Stimulated activated CD4-positive, alpha-beta T cell treated with anti-CD3 and anti-CD28 coated beads, Interleukin-4, amount 100 ng/mL, for 1 hour (primary cell): Measurements from ENCODE around the gene UBXN7.
"Not testable (repeated sequence)": the region's sequence is repeated elsewhere in the genome, so short reads cannot be mapped to it uniquely, and the experiment has no call there.

ENCODE experiments used
- DNase-seq: peaks from one replicate; pipeline ENCODE4 v3.0.0-alpha.2; 2020

UBXN7 gene

DNA sequence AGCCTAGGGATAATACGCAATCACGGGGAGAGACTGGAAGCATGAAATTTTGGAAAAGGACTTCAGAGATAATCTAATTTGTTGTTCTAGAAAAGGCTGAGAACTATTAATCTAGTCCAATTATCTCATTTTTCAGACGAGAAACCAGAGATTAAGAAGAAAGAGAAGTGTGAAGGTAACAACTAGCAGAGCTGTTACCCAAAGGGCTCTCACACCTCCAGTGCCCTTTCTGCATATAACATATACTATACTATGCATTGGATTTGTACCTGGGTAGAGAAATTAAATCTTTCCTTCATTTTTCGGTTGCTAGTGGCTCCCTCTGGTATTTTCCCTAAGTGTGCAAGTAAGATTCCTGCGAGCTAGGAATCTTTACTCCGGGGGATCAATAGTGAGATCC lies 80.7 kb downstream of the UBXN7 start:
- DNase-seq: no peak

DNA sequence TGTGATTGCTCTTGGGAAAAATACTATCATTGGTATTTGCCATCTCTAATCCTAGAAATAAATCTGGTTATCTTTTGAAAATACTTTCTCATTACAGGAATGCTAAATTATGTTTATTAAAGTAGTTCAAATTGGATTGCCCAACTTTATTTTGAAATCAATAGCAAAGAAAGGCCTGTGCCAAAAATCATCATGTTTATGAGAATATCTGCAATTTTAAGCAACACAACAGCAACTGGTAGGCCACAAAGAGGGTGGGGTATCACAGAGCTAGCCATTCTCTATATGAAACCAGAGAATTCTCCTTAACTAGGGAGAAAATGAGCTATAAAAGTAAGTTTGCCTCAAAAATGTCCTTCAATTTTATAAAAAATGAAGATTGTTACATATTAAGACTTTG lies 82.2 kb downstream of the UBXN7 start:
- no peak for DNase-seq

DNA sequence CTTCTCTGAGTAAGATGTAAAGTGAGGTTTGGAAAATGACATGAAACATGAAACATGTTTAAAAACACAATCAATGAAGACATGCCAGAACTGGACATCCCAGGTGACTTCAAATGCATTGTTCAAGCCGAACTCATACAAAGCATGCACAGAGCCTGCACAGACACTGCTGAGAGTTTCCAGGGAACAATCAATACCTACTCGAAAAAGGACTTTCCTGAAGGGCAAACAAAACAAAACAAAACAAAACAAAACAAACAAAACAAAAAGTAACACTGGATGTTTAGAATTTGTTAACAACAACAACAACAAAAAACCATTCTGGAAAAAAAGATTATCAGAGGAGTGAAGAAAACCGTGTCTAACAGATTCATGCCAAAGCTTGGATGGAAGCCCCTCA lies 83.5 kb downstream of the UBXN7 start:
- DNase-seq: no peak

DNA sequence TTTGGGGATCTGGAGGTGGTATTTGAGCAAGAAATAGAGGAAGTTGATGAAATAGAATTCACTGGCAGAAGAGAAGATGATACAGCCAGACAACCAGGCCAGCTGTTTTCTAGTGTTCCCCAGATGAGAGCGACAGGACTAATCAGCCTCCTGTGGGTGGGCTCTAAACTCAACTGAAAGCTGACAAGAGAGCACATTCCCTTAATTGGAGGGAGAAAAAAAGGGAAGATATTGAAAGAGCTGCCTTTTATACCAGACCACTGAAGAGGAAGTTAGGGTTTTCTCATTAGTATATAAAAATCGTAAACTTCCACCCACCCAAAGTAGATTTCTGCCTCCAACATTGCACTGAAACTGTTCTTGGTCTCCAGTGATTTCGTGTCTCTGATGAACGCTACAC lies 87.6 kb downstream of the UBXN7 start:
- DNase-seq: no peak

DNA sequence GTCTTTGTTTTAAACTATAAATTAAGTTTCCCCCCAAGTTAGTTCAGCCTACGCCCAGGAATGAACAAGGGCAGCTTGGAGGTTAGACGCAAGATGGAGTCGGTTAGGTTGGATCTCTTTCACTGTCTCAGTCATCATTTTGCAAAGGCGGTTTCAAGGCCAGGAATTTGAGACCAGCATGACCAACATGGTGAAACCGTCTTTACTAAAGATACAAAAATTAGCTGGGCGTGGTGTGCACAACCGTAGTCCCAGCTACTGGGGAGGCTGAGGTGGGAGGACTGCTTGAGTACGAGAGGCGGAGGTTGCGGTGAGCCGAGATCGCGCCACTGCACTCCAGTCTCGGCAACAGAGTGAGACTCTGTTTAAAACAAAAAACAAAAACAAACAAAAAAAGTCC lies 88.3 kb downstream of the UBXN7 start:
- DNase-seq: not testable (repeated sequence)

DNA sequence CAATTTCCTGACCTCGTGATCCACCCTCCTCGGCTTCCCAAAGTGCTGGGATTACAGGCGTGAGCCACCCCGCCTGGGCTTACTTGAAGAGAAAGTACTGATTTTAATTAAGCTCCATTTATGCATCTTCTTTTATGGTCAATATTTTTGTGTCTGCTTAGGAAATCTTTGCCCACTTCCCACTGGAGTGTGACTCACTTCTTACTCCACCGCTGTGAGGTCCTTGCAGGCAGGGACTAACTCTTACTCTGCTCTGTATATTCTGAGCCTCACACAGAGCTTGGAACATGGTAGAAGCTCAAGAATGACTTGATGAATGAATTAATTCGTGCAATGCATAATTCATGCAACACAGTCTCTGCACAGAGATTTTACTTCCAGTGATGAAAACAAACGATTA lies 91.1 kb downstream of the UBXN7 start:
- DNase-seq: no peak

DNA sequence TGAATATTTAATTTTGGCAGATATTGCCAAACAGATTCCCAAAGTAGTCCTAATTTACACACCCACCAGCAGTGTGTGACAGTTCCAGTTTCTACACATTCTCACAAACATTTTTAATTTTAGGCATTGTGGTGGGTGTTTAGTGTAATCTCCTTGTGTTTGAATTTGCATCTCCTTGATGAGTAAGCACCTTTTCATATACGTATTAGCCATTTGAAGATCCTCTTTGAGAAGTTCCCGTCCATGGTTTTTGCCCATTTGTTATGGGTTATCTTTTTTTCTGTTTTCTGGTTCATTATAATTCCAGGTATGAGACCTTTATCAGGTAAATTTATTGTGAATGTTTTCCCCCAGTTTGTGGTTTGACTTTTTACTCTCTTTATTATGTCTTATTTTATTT lies 91.8 kb downstream of the UBXN7 start:
- DNase-seq: no peak

DNA sequence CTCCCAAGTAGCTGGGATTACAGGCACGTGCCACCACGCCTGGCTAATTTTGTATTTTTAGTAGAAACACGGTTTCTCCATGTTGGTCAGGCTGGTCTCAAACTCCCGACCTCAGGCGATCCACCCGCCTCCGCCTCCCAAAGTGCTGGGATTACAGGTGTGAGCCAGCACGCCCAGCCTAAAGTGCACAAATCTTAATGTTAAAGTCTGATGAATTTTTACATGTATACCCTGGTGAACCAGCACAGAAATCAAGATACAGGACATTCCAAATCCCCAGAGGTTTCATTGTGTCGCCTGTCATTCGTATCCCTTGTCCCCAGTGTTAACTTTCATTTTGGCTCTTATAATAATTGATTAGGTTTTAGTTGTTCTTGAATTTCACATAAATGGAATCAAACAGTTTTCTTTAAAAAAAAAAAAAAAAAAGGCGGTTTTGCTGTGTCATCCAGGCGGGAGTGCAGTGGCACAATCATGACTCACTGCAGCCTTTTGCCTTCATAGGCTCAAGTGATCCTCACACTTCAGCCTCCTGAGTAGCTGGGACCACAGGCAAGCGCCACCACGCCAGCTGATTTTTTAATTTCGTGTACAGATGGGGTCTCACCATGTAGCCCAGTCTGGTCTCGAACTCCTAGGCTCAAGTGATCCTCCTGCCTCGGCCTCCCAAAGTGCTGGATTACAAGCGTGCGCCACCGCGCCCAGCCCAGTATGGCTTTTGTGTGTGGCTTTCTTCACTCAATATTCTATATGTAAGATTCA lies 92.6 kb downstream of the UBXN7 start:
- DNase-seq: no peak

DNA sequence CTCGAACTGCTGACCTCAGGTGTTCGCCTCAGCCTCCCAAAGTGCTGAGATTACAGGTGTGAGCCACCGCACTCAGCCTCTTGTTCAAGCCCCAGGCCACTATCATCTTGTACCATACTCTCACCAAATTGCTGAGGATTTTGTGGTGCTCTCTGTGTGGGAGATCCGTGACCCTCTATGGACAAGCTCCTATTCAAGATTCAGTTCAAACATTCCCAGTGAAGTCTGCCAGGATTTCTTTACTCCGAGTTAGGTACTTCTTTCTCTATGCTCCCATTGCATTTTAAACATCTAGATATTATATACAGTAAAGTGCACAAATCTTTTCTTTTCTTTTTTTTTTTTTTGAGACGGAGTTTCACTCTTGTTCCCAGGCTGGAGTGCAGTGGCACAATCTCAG lies 93.2 kb downstream of the UBXN7 start:
- no peak for DNase-seq

DNA sequence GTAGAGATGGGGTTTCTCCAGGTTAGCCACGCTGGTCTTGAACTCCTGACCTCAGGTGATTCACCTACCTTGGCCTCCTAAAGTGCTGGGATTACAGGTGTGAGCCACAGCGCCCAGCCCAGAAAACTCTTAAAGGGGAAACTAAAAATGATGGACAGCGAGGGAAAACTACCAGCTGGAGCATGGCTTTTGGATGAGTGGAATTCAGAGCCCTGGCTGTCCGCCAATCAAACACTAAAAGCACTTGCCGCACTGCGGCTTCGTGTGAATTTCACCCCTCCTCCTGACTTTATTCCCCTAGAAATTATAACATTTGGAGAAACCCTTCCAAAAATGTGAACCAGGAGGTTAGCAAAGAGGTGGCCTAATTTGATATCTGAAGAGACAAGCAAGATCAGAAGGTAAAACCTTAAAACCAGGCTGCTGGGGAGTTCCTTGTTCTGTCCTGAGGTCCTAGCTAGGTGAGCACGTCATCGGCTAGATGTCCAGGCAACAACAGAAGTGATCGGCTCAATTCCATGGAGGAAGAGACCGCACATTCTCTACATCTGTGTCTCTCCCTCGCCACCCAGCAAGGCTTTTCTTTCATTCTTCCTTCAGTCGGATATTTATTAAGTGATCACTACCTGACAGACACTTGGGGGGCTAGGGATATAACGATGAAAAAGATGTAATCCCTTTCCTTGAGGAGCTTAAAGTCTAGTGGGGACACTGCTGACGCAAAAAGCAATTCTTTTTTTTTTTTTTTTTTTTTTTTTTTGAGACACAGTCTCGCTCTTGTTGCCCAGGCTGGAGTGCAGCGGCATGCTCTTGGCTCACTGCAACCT lies 95.7 kb downstream of the UBXN7 start:
- DNase-seq: no peak

DNA sequence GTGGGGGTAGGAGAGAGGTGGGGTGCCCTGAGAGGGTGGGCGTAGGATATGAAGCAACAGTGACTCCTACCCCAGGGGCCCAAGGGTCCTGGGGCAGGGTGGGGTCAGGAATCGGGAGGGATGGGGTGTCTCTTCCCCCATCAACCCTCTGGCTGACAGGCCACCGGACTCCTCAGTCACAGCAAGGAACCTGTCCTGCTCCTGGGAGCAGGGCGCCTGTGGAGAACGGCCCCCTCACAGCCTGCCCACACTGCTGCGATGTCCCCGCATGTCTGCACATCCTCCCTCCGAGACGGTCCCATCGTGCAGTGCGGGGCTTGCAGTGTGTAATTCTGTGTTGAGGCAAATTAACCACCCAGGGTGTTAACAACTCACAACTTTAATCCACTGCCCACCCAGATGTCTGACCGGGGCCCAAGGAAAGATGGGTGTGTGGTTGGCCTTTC lies 96.7 kb downstream of the UBXN7 start:
- no peak for DNase-seq

DNA sequence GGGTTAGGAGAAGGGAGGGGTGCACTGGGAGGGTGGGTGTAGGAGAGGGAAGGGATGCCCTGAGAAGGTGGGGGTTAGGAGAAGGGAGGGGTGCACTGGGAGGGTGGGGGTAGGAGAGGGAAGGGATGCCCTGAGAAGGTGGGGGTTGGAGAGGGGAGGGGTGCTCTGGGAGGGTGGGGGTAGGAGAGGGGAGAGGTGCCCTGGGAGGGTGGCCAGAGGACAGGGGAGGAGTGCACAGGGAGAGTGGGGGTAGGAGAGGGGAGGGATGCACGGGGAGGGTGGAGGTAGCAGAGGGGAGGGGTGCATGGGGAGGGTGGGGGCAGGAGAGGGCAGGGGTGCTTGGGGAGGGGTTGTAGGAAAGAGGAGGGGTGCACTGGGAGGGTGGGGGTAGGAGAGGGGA lies 97.2 kb downstream of the UBXN7 start:
- no peak for DNase-seq

DNA sequence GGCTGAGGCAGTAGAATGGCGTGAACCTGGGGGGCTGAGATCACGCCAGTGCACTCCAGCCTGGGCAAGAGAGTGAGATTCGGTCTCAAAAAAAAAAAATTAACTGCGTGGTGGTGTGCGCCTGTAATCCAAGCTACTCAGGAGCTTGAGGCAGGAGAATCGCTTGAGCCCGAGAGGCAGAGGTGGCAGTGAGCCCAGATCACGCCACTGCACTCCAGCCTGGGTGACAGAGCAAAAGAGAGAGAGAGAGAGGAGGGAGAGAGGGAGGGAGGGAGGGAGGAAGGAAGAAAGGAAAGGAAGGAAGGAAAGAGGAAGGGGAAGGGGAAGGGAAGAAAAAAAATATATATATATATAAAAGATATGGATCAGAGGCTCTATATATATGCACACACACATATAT lies 100.1 kb downstream of the UBXN7 start:
- no peak for DNase-seq

DNA sequence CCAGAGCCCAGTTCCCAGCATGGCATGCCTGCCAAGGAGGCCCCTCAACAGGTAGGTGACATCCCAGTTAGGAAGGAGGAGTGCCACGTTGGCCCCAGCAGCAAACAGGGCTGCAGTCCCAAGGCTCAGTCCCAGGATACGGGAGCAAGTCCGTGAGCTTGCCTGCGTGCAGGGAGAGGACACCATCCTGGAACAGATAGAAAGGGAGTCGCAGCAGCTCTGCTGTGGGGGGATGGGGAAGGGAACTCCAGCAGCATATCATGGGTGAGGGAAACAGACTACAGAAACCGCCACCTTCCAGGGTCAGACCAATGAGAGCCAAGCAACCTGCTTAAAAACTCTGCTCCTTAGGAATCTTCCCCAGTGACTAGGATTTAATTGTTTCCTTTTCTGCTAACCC lies 104.8 kb downstream of the UBXN7 start:
- DNase-seq: no peak

DNA sequence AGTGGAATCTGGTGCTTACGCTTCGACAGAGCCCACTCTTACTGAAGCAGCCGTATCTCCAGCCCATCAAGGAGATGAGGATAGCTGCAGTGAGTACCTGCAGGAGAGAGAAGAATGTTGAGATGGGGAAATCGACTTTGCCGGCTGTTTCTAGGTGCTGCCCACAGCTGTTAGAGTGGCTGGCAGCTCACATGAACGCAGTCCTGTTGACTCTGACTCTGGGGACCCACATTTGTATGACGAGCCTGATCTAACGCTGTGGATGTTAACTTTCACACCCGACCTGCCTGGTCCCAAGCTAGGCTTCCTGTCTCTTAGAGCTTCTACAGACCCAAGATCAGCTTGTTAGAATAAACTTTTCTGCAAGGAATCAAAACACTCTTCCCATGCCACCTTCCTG lies 105.3 kb downstream of the UBXN7 start:
- no peak for DNase-seq

DNA sequence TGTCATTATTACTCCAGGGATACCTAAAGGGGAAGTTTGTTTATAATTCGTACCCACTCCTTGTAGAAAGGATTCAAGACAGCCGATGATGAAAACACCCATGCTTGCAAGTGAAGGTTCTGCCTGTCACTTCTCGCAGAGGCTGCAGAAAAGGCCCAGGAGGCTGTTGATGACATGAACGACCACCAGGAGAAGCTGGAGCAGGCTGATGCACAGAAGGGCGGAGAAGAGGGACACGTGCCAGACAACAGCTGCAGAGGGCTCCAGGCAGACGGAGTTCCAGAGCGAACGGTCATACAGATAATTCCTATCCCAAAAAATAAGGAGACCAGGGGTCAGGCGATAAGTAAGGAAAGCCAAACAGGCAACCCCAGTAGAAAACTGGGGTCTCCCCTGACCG lies 108.5 kb downstream of the UBXN7 start:
- DNase-seq: no peak

DNA sequence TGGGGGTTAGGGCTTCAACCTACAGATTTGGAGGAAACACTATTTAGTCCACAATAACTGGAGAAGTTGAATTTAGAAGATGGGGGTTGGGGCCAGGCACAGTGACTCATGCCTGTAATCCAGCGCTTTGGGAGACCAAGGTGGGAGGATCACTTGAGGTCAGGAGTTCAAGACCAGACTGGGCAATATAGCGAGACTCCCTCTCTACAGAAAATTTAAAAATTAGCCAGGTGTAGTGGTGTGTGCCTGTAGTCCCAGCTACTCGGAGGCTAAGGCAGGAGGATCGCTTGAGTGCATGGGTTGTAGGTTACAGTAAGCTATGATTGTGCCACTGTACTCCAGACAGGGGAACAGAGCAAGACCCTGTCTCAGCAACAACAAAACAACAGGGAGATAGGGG lies 109.2 kb downstream of the UBXN7 start:
- DNase-seq: no peak

DNA sequence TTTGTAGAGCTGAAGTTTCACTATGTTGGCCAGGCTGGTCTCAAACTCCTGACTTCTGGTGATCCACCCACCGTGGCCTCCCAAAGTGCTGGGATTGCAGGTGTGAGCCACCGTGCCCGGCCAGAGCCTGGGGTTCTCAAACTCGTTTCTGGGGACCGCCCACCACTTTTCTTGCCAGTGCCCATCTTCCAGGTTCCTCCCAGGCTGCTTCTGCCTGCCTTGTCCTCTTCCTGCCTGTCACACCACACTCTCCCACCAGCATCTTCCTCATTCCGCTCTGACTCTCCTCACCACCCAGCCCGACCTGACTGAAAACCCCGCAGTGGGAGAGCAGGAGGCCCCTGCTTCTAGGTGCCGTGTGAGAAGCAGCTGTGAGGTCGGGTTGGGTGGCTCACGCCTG lies 111.1 kb downstream of the UBXN7 start:
- DNase-seq: no peak

DNA sequence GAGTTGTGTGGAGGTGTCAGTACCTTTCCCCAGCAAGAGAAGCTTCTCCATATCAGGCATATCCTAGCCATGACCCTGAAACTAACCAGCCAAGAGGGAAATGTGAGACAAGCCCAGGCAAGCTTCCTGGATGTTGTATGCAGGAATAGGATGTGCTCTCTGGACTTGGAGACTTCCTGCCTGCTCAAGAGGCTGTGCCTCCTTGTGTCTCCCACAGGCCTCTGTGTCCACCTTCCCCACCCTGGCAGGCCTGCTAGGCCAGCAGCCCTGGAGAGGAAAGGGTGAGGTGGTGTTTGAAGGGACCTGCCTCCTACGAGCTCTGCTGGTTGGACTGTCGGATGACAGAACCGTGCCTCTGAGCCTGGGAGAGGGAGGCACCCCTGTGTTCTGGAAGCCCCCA lies 112.1 kb downstream of the UBXN7 start:
- no peak for DNase-seq

DNA sequence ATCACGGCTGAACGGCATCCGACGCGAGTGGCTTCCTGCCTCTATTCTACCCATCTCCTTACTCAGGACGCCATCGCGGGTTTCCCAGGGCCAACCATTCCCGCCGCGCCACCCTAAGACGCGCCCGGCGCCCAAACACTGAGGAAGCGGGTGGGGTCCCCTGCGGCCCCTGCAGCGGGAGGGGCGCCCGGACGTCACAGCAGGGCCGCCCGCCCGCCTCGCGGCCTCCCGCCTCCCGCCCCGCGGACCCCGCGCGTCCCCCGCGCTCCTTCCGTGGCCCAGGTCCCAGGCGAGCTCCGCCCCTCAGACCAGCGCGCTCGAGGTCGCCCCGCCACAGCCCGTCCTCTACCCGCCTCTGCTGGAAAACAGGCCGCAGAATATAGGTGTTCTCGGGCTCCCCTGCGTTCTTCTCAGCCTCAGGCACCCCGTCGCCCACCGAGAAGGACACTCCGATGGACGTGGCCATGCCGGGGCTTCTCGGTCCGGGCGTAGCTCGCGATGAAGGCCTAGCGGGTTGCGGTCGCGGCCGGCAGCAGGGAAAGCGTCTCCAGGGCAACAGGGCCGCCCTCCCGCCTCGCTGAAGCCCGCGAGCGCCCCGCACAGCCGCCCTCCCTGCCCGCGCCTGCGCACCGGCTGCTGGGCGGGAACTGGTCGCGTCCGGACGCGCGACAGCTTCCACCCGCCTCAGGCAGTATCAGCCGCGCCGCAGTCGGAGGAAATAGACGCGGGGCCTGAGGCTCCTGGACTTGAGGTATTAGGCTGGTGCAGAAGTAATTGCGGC lies 114.3 kb downstream of the UBXN7 start, which contains the start of gene DYNLT2B:
Gene DYNLT2B (minus strand): TSS at position 554 of the 781 bp plus-strand sequence. CDS start 88 bp downstream, at position 466.
- peak; percentile 86 for DNase-seq

DNA sequence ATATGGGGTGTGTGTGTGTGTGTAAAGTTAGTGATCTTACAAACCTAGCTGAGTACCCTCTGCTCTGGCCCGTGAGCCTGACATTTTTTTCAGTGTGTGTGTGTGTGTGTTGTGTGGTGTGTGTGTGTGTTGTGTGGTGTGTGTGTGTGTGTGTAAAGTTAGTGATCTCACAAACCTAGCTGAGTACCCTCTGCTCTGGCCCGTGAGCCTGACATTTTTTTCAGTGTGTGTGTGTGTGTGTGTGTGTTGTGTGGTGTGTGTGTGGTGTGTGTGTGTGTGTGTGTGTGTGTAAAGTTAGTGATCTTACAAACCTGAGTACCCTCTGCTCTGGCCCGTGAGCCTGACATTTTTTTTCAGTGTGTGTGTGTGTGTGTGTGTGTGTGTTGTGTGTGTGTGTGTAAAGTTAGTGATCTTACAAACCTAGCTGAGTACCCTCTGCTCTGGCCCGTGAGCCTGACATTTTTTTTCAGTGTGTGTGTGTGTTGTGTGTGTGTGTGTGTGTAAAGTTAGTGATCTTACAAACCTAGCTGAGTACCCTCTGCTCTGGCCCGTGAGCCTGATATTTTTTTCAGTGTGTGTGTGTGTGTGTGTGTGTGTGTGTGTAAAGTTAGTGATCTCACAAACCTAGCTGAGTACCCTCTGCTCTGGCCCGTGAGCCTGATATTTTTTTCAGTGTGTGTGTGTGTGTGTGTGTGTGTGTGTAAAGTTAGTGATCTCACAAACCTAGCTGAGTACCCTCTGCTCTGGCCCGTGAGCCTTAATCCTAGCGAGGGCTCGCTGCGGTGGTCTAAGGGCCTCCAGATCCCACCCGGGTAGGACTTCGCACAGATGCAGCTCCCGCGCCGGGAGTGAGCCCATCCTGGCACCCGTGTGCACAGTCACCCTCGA lies 115.2 kb downstream of the UBXN7 start:
- DNase-seq: not testable (repeated sequence)

DNA sequence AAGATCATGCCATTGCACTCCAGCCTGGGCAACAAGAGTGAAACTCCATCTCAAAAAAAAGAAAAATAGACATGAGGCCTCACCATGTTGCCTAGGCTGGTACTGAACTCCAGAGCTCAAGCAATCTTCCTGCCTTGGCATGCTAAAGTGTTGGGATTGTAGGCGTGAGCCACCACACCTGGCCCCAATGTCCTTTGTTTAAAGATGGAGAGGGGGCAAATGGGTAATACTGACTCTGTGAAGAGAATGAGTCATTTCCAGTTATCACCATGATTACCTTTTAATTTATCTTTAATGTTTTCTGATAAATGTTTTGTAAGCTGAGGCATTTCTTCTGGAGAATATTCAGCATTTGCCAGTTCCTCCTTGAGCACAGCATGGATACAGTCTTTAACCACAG lies 116.4 kb downstream of the UBXN7 start:
- DNase-seq: no peak
